Thyroid gland (tissue), 4 donors: Measurements from ENCODE around the gene GALNT15.

Source experiments
- CTCF ChIP-seq, 6 experiments: fragments of 200-600 bp in 3 of 6; fragments of 450-650 bp in 3 of 6; sonication (generic) in 3 of 6; IDR thresholded peaks; one replicate each; pipeline ENCODE4 v1.5.1; 2016 to 2019; ENCODE audit warnings: antibody characterized with exemption in 6 of 6, mild to moderate bottlenecking in 2 of 6, inconsistent platforms in 1 of 6, moderate library complexity in 1 of 6
- POLR2A ChIP-seq, 2 donors: fragments of 450-650 bp; IDR thresholded peaks; one replicate each; pipeline ENCODE4 v1.6.1; 2017; ENCODE audit warnings: antibody characterized with exemption in 2 of 2, mild to moderate bottlenecking in 2 of 2, moderate library complexity in 1 of 2

GRCh38 chr3:16280671-16281070 is 106.2 kb downstream of the GALNT15 start:
- no peak for TF ChIP-seq POLR2A (IDR thresholded peaks at IDR 0.05)
- no peak for TF ChIP-seq CTCF (IDR thresholded peaks at IDR 0.05)
